Adrenal gland (tissue), 5 donors: Measurements from ENCODE around the gene PRR35.

Source experiments
- POLR2A ChIP-seq, 2 donors: fragments of 450-650 bp; IDR thresholded peaks; one replicate each; pipeline ENCODE4 v1.6.1; 2017; ENCODE audit warnings: antibody characterized with exemption in 2 of 2, mild to moderate bottlenecking in 2 of 2, moderate library complexity in 1 of 2
- TF ChIP-seq, protein P1 (sequence below), 6 experiments: fragments of 450-650 bp in 4 of 6; fragments of 200-600 bp in 2 of 6; sonication (generic) in 1 of 6; IDR thresholded peaks; 1 replicate in 5 of 6; 2 replicates in 1 of 6; pipeline versions ENCODE4 v1.5.1 to v1.8.0; 2016 to 2021; ENCODE audit warnings: antibody characterized with exemption in 6 of 6, mild to moderate bottlenecking in 2 of 6, moderate library complexity in 1 of 6
- donor health status: DM: no; HTN: no; CAD: no.

DNA sequence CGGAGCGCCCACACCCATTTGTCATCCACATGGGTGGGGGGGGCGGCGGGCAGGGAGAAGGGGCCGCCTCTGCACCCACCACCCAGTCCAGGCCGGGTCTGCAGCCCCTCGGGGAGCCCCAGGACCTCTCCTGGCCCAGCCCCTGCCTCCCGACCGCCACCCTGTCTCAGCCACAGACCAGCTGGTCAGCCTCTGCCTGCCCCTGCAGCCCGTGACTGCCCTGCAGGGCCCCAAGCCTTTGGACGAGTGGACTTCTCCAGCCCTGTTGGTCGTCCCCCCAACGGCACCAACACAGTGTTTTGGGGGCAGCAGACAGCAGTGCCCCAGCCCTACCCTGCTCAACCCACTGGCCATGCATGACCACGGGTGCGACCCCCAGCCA, 1.2 kb downstream of the PRR35 start:
- TF ChIP-seq POLR2A (IDR thresholded peaks at IDR 0.05), result no peak
- TF ChIP-seq, protein P1, sequence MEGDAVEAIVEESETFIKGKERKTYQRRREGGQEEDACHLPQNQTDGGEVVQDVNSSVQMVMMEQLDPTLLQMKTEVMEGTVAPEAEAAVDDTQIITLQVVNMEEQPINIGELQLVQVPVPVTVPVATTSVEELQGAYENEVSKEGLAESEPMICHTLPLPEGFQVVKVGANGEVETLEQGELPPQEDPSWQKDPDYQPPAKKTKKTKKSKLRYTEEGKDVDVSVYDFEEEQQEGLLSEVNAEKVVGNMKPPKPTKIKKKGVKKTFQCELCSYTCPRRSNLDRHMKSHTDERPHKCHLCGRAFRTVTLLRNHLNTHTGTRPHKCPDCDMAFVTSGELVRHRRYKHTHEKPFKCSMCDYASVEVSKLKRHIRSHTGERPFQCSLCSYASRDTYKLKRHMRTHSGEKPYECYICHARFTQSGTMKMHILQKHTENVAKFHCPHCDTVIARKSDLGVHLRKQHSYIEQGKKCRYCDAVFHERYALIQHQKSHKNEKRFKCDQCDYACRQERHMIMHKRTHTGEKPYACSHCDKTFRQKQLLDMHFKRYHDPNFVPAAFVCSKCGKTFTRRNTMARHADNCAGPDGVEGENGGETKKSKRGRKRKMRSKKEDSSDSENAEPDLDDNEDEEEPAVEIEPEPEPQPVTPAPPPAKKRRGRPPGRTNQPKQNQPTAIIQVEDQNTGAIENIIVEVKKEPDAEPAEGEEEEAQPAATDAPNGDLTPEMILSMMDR (IDR thresholded peaks at IDR 0.05), result no peak
